ENCODE data around the gene ETS1.

The ETS1 gene

GRCh38 chr11:128422576-128423370 is 164.6 kb downstream of the ETS1 start:
- no peak for DNase-seq

GRCh38 chr11:128421577-128422330 is 165.6 kb downstream of the ETS1 start:
- peak; percentile 75 for DNase-seq

- peak; percentile 76 for DNase-seq
Observed at GRCh38 chr11:128420951-128421350, 166.4 kb downstream of the ETS1 start.

GRCh38 chr11:128420265-128420664 is 167.1 kb downstream of the ETS1 start:
- DNase-seq = peak; percentile 58

GRCh38 chr11:128419012-128419767 is 168.2 kb downstream of the ETS1 start:
- no peak for DNase-seq

- peak; percentile 91 for DNase-seq
Observed at GRCh38 chr11:128417607-128418324, 169.6 kb downstream of the ETS1 start.

- no peak for DNase-seq
Observed at GRCh38 chr11:128416976-128417375, 170.4 kb downstream of the ETS1 start.

GRCh38 chr11:128415539-128415938 is 171.8 kb downstream of the ETS1 start:
- DNase-seq = peak; percentile 47

GRCh38 chr11:128412847-128413791 is 174.2 kb downstream of the ETS1 start:
- DNase-seq = no peak

GRCh38 chr11:128411812-128412211 is 175.5 kb downstream of the ETS1 start:
- DNase-seq = no peak

- DNase-seq = no peak
Observed at GRCh38 chr11:128411150-128411549, 176.2 kb downstream of the ETS1 start.

GRCh38 chr11:128409476-128409875 is 177.9 kb downstream of the ETS1 start:
- peak; percentile 90 for DNase-seq

Data from fibroblast of skin of abdomen (primary cell).